HG03103 (cell line): ENCODE results near the gene SPECC1L.
"Not testable (repeated sequence)": the region's sequence is repeated elsewhere in the genome, so short reads cannot be mapped to it uniquely, and the experiment has no call there.

Source experiments
- ATAC-seq: cut with Tn5 transposase; IDR thresholded peaks from one replicate; pipeline ENCODE4 v1.9.1; 2021; ENCODE audit warnings: low read depth; ENCODE audit not compliant: unreplicated experiment

The SPECC1L gene

GRCh38 chr22:24245584-24246561 lies 24.8 kb upstream of the SPECC1L start:
- not testable (repeated sequence) for ATAC-seq

GRCh38 chr22:24247011-24247507 lies 23.6 kb upstream of the SPECC1L start:
- no peak for ATAC-seq

DNA sequence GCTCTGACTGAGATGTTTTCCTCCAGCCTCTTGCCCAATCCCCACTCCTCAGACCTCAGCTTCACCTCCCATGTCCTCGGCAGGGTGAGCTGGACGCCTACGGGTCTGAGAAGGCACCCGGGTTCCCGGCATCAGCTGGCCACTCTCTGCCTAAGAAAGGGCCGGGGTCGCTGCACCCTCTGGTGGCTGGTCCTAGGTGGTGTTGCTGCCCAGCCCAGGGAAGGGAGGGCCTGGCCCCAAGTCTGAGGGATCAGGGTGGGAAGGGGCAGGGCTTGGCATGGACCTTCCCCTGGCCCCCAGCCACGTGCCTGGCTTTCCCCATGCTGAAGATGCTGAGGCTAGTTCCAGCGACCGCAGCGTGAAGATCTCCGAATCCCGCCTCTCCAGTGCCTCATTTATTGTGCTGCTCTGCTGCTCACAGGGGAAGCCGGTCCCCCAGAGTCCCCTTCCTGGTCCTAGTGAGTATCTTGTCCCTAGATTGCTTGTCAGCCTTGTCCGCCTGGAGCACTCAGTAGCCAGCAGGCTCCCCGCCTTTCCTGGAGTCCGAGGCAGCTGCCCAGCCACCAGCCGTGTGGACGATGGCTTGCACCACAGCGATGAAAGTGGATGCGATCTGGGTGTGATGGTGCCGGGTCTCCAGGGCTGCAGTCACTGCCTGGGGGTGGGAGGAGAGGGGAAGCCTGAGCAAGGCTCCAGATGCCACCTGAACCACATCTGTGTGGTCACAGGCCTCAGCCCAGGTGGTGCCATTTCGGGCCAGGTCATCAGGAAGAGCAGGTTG lies 22.9 kb upstream of the SPECC1L start:
- ATAC-seq: no peak

DNA sequence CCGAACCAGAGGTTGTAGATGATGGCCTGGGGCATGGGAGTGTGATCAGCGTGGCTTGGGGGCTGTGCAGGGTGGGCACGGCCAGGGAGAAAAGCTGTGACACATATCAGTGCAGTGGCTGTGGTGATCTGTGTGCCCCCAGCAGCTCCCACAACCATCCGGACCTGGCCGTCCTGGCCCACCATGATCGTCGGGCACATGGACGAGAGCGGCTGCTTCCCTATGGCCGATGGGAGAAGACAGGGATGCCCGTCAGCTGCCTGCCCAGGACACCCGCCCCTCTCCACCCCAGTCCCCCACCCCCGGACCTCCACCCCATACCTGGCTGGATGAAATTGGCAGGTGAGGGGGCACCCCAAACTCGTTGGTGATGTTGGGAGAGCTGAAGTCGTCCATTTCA lies 22.0 kb upstream of the SPECC1L start:
- ATAC-seq: not testable (repeated sequence)

- not testable (repeated sequence) for ATAC-seq
Measured at GRCh38 chr22:24249413-24249812, 21.2 kb upstream of the SPECC1L start.

DNA sequence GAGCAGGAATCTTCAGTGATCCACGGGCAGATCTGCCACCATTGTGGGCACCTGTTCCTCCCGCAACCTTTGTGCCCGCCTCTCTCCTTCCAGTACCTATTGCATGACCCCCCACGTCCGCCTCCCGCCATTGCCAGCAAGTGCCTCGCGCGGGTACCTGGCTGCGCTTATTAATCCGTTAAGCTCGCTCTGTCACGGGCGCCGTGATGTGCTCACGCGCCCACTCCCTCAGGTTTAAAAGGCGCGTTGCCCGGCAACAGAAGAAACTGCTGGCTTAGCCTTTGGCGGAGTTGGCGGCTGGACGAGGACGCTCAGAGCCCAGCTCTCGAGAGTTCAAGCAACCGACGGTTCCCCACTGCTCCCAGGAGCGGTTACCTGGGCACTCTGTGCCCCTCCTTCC lies 19.3 kb upstream of the SPECC1L start:
- ATAC-seq: not testable (repeated sequence)

DNA sequence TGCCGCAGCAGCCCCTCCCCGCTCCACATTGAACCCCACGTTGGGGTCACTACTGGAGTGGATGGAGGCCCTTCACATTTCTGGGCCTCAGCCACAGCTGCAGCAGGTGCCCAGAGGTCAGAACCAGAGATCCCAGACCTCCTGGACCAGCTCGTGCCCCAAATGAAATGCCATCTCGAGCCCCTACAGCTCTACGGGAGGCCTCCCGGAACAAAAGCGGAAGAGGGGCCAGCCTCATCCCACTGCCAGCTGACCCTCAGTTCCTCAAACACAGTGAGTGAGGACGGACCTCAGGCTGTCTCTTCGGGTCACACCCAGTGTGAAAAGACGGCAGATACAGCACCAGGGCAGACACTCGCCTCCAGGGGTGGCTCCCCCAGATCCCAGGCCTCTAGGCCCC lies 17.5 kb upstream of the SPECC1L start:
- not testable (repeated sequence) for ATAC-seq

GRCh38 chr22:24256136-24256535 lies 14.5 kb upstream of the SPECC1L start:
- not testable (repeated sequence) for ATAC-seq

- ATAC-seq: not testable (repeated sequence)
Measured at GRCh38 chr22:24256736-24257135, 13.9 kb upstream of the SPECC1L start.

DNA sequence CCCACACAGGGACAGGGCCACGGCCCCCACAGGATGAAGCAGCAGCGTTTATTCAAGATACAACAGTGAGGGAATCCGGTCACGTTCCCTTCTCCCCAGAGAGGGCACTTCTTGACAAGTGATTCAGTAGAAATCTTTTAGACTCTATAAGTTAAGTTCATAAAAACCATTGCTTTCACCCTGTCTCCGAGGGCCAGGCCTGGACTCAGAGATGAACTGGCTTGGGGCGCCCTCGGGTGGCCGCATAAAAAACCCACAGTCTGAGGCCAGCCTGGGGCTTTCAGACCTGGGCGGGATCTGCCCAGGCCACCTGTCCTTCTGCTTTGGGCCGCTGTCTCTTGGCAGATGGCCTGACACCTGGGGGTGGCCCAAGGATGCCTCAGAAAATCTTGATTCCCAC lies 11.2 kb upstream of the SPECC1L start:
- not testable (repeated sequence) for ATAC-seq

- ATAC-seq: not testable (repeated sequence)
Measured at GRCh38 chr22:24262185-24262749, 8.4 kb upstream of the SPECC1L start.

DNA sequence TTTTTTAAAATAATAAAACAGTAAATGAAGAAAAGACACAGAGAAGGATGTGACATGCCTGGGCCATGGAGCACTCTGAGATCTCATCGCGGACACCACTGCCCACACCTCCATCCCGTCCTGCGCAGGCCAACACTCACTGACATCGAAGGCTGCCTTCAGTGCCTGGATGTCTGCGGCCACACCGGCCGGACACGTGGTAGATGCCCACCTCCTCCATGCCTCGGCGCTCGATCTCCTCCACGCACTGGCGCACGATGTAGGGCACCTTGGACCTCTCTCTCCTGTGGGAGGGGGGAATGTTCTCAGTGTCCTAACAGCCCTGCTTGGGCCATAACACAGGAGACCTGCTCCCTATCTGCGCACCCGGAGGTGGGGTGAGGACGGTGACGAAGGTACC lies 7.2 kb upstream of the SPECC1L start:
- ATAC-seq: not testable (repeated sequence)

GRCh38 chr22:24264329-24264896 lies 6.2 kb upstream of the SPECC1L start:
- not testable (repeated sequence) for ATAC-seq

- no peak for ATAC-seq
Measured at GRCh38 chr22:24265734-24266133, 4.9 kb upstream of the SPECC1L start.

DNA sequence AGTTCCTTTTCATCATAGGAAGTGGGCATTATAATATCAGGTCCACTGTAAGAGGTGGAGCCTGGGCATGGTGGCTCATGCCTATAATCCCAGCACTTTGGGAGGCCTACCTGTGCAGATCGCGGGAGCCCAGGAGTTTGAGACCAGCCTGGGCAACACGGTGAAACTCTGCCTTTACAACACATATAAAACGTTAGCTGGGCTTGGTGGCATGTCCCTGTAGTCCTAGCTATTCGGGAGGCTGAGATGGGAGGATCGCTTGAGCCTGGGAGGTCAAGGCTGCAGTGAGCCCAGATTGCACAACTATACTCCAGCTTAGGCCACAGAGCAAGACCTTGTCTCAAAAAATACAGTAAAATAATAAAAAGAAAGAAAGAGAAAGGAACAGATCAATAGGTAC lies 4.1 kb upstream of the SPECC1L start:
- not testable (repeated sequence) for ATAC-seq

DNA sequence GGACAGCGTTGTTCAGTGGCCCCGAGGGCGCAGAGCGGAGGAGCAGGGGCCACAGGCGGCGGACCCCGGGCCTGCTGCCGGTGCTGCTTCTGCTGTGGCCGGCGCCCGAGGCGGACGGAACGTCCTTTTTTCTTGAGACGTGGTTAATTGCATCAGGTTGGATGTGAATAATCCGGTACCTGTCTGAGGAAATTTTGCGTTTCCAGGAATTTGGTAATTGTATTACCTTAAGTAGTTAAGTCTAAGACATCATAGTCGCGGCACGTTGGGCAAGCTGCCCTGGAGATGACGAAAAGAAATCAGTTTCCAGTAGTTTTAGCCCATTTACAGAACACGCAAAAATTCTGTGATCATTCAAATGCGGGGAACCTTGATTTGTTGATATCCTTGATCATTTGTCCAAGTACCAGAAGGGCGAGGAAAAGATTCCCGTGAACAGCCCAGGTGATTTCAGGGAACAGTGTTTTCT lies 789 bp downstream of the SPECC1L start:
- no peak for ATAC-seq

- not testable (repeated sequence) for ATAC-seq
Measured at GRCh38 chr22:24273031-24273430, 2.4 kb downstream of the SPECC1L start.

DNA sequence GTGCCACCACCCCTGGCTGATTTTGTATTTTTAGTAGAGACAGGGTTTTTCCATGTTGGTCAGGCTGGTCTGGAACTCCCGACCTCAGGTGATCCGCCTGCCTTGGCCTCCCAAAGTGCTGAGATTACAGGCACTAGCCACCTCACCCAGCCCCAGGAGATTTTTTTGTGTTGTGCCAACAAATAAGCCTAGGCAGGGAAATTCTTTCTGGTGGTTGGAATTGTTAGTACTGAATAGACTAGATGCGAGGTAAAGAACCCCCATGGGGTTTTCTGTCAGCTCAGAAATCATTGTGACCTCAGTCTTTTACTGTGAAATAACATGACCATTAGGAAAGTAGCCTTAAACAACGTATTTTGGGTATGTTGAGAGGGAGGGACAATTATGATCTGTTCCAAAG lies 3.3 kb downstream of the SPECC1L start:
- ATAC-seq: not testable (repeated sequence)

- not testable (repeated sequence) for ATAC-seq
Measured at GRCh38 chr22:24274696-24275405, 4.2 kb downstream of the SPECC1L start.

- ATAC-seq: not testable (repeated sequence)
Measured at GRCh38 chr22:24280363-24280762, 9.7 kb downstream of the SPECC1L start.
